A673 (cell line): ENCODE measurements around the gene ZEB2. TPM values are rescaled to one million over a fixed set of nuclear protein-coding genes. Genes with fewer than 3 reads are reported as not detected.

Experiments used
- BruUV-seq: library from RNA; stranded (reverse); fragments of 400-500 nt; replicated peaks from 2 replicates; lab custom pipeline; 2021; lab: Mats Ljungman, UMichigan
- CTCF ChIA-PET: fragments of 300-600 bp; sonication (Branson Sonifier 250); formaldehyde crosslinking; loops from one replicate; lab custom pipeline; 2022; ENCODE audit warnings: antibody characterized with exemption; lab: Charles Lee
- POLR2A ChIA-PET: fragments of 300-600 bp; sonication (Branson Sonifier 250); formaldehyde crosslinking; loops from one replicate; lab custom pipeline; 2022; ENCODE audit warnings: antibody characterized with exemption; ENCODE audit not compliant: low non-redundant PET; lab: Charles Lee
- DNase-seq: peaks from one replicate; pipeline ENCODE4 v3.0.0-alpha.2; 2015; ENCODE audit warnings: low spot score
- H3K27ac ChIP-seq: fragments of 200-600 bp; sonication (generic); 2 replicates; pipeline ENCODE4 v1.5.1; 2016; ENCODE audit warnings: mixed run types, low read depth, mild to moderate bottlenecking, mixed read lengths, antibody characterized with exemption, low read length; ENCODE audit not compliant: poor library complexity, severe bottlenecking
- H3K27me3 ChIP-seq: fragments of 200-600 bp; sonication (generic); replicated peaks from 2 replicates; pipeline ENCODE4 v1.6.1; 2017; ENCODE audit warnings: mixed run types, low read depth, mild to moderate bottlenecking, mixed read lengths, antibody characterized with exemption, low read length; ENCODE audit not compliant: insufficient read depth, poor library complexity
- H3K36me3 ChIP-seq: fragments of 200-600 bp; sonication (generic); 2 replicates; pipeline ENCODE4 v1.6.1; 2016; ENCODE audit warnings: mixed run types, mild to moderate bottlenecking, mixed read lengths, antibody characterized with exemption, low read length; ENCODE audit not compliant: insufficient read depth, poor library complexity, severe bottlenecking
- H3K4me1 ChIP-seq: fragments of 200-600 bp; sonication (generic); 2 replicates; pipeline ENCODE4 v1.6.1; 2017; ENCODE audit warnings: mixed run types, mild to moderate bottlenecking, mixed read lengths, antibody characterized with exemption, low read length; ENCODE audit not compliant: insufficient read depth, poor library complexity, severe bottlenecking
- H3K4me3 ChIP-seq: fragments of 200-600 bp; sonication (generic); 2 replicates; pipeline ENCODE4 v1.5.1; 2016; ENCODE audit warnings: low read depth, mixed run types, mild to moderate bottlenecking, mixed read lengths, low read length; ENCODE audit not compliant: poor library complexity, severe bottlenecking
- H3K9me3 ChIP-seq: fragments of 200-600 bp; sonication (generic); 2 replicates; pipeline ENCODE4 v1.6.1; 2016; ENCODE audit warnings: mixed run types, low read depth, mild to moderate bottlenecking, mixed read lengths, antibody characterized with exemption, low read length; ENCODE audit not compliant: poor library complexity, severe bottlenecking
- CTCF ChIP-seq: fragments of 300-800, 200-600 bp; sonication (generic); conservative IDR thresholded peaks from 2 replicates; pipeline ENCODE4 v1.5.1; 2017; ENCODE audit warnings: low read depth, mild to moderate bottlenecking, antibody characterized with exemption, low read length, moderate library complexity, mixed read lengths
- EZH2 ChIP-seq: fragments of 200-600 bp; sonication (generic); IDR thresholded peaks from 2 replicates; pipeline ENCODE4 v1.6.1; 2017; ENCODE audit warnings: borderline replicate concordance, low read depth, mild to moderate bottlenecking, mixed read lengths, antibody characterized with exemption, low read length; ENCODE audit not compliant: poor library complexity, severe bottlenecking
- intact Hi-C: fragments of 100-400 bp; cut with micrococcal nuclease; formaldehyde crosslinking; loops from one replicate; pipeline ENCODE4 v1.10.0; 2022; ENCODE audit not compliant: unreplicated experiment
- total RNA-seq: library from RNA; stranded (reverse); gene quantifications from 2 replicates; pipeline ENCODE4 v1.2.3, GENCODE V29; 2021

Gene ZEB2
- total RNA-seq, 1 experiment from 2014 or later, result 146 TPM

- BruUV-seq, result no TSS peak
- Histone ChIP-seq H3K9me3 (peaks cover under 1% of the 10 kb centered on the region), H3K27me3 (no peaks in the 10 kb centered on the region), H3K36me3 (no peaks in the 10 kb centered on the region), H3K4me3 (no peak overlapping the region), H3K4me1 (no peaks in the 10 kb centered on the region), H3K27ac (no peak overlapping the region)
- TF ChIP-seq EZH2, result no peak
- no peak for TF ChIP-seq CTCF
- no peak for DNase-seq
- ChIA-PET CTCF (no interaction called here), POLR2A (no interaction called here)
- intact Hi-C loops, result no loop called here
Observed at GRCh38 chr2:144548088-144548487, 28.2 kb upstream of the ZEB2 start.

GRCh38 chr2:144547494-144547893 lies 27.6 kb upstream of the ZEB2 start:
- POLR2A ChIA-PET, result no interaction called here
- Histone ChIP-seq H3K9me3 (peaks cover 3% of the 10 kb centered on the region), H3K27ac (no peak overlapping the region), H3K4me1 (no peaks in the 10 kb centered on the region), H3K4me3 (no peak overlapping the region), H3K36me3 (no peaks in the 10 kb centered on the region), H3K27me3 (no peaks in the 10 kb centered on the region)
- TF ChIP-seq EZH2 (no peak), CTCF (no peak)
- CTCF ChIA-PET, result no interaction called here
- no peak for DNase-seq
- BruUV-seq, result no TSS peak
- intact Hi-C loops, result no loop called here

- CTCF ChIA-PET, result no interaction called here
Observed at GRCh38 chr2:144546933-144547332, 27.0 kb upstream of the ZEB2 start.

More at GRCh38 chr2:144546933-144547332, 27.0 kb upstream of the ZEB2 start:
- Histone ChIP-seq H3K4me1 (no peaks in the 10 kb centered on the region), H3K9me3 (peaks cover 3% of the 10 kb centered on the region), H3K27ac (no peak overlapping the region), H3K4me3 (no peak overlapping the region), H3K36me3 (no peaks in the 10 kb centered on the region), H3K27me3 (no peaks in the 10 kb centered on the region)
- intact Hi-C loops, result no loop called here
- POLR2A ChIA-PET, result no interaction called here
- no TSS peak for BruUV-seq
- TF ChIP-seq CTCF (no peak), EZH2 (no peak)
- DNase-seq, result no peak
